ENCODE data around the gene BACH2.
"Not testable (repeated sequence)": the region's sequence is repeated elsewhere in the genome, so short reads cannot be mapped to it uniquely, and the experiment has no call there.

The BACH2 gene

DNA sequence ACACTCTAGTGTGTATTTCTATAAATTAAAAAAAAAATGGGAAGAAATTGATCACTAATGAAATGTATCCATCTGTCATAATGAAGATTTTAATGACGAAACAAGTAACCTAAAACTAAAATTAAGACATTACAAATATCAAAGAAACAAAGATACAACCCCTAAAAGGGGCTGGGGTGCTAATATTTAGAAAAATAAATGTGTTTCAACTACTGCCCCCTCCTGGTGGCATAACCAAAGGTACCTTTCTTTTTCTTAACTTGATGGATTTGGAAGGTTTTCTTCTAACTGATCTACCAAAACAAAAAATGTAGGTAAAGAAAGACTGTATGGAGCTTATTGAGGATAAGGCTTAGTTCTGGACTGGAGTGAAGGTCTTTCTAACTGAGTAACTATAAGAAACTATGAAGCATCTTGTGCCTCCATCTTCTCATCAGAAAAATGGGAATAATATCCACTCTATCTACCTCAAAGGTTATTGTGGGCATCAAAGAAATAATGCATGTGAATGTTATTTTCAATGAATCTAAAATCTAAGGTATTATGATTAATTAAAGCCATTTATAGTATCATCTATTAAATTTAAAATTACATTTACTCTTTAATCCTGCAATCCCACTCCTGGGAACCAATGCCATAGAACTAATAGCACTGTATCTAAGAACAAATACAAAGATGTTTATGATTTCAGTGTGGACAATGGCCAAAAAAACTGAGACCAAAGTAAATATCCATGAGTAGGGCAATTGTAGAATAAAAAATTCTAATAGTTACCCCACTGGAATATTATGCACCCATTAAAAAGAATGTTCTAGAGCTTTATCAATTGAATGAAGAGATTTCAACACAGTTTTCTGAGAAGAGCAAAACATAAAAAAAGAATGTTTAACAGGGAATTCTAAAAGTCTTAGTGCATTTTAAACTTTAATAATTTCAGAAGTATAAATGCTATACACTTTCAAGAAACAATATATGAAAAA, 117.2 kb downstream of the BACH2 start:
- DNase-seq = no peak

DNA sequence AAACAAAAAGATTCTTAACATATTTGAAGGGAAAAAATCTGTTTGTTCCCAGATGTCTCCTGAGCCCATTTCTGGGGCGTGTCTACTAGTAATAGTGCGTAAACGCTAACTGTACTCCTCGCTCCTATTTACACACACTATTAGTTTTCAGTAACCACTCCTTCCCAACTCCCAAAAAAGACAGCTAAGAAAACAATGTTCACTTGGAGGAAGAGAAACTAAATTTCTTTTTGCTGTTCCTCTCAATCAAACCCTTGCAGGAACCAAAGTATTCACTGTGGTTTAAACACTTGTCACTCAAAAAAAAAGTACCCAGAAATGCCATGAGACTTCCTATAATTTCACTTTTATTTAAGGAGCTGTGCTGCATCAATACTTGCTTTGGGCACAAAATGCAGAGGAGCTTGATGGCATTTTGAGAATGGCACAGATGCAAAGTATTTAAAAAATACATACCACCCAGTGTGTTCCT, 118.2 kb downstream of the BACH2 start:
- DNase-seq = no peak

DNA sequence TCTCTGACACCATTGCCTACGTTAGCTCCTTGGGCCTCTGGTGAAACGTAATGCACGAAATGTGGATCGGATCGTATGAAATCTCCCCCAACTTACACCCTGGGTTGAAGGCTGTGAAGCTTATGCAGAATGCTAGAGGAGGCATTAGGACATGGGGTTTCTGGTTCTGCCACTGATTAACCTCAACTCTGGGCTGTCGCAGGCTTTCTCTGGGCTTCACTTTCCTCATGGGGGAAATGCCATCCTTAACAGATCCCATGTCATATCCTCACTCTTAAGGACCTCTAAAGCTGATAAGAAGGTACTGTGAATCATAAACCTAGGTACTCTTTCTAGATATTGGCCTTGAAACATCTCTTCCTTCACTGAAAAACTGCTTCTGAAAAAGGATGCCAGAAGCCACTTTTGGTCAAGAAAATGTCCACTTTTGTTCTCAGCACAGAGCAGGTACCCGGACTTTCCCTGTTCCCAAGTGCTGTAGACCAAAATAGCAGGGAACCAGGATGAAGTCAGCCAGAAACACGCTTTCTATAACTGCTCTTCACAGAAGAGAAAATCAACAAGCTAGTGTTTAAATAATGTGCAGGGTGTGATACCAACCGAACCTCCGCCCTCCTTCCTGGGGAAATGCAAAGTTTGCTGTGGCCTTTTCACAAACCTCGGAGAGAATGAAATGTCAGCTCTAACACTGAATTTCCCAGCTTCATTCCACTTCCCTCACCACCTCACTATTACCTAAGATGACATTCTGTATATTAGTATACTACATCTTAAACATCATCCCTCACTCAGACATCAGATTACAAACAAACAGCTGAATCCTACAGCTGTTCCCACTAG, 118.9 kb downstream of the BACH2 start:
- DNase-seq = no peak

DNA sequence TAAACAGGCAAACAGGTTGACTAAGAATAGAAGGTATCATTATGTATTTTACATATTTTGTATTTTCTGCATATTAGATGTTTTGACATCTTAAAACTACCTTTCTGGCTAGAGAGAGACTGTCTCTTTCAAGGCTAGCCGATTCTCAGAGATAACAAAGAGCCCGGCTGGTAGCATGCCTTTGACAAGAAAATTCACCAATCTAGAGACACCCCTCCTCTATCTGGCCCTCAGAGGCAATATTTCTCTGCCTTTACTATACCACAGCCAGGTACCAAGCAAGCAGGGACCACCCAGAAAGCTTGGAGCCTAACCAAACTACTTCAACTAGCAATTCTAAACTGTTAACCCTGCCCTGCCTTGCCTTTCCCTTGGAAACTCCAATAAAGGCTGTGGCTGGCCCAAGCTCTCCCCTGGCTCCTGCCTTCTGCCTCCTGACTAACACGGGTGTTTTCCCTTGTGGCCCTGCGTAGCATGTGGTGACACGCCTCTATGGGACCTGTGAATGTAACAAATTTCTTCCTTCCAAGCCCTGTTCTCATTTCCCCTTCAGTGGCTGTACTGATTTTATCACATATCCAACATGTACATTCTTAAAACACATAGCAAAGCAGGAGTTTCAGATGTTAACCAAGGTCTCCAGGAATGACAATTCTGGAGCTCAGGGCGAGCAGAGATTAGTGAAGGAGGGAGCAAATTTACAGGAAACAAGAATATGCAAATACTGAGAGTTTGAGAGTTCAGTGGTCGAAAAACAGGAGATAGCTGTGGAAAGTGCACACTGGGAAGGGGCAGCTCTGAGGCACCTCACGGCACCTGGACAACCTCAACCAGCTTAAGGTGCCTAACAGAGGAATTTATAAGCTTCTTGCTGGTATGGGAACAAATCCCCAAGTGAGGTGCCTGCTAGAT, 120.8 kb downstream of the BACH2 start:
- DNase-seq = no peak

DNA sequence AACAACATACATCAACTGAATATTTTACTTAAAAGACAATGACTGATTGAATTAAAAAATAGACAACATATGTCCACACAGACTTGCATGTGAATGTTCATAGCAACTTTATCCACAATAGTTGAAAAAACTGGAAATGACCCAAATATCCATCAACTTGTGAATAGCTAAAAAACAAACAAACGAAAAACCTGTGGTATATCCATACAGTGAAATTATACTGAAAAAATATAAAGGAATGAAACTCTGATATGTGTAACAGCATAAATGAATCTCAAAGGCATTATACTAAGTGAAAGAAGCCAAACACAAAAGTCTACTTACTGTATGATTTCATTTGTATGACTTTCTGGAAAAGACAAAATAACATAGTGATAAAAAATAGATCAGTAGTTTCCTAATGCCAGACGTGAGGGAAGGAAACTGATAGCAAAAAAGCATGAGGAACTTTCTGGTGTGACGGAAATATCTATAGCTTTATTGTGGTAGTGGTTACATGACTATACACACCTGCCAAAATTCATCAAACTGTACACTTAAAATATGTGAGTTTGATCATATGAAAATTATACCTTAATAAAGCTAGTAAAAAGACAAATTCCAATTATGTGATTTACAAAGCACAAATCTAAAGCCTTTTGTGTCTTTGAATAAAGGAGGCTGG, 123.2 kb downstream of the BACH2 start:
- no peak for DNase-seq

DNA sequence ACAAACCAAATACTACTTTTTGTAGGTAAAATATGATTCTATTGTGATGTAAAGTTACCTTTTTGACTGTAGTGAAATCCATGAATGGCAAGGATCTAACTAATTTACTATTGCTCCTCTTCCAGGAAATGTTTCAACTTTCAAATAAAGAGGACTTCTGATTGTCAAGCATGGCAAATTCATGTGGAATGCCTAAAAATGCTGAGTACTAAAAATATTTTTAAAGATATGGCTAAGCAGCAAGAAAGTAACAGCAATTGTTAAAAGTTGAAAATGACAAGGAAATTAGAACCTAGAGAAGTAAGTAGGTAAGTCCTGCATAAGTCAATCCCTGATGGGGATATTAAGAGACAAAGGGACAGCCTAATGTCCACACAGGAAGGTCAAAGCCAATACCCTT, 126.0 kb downstream of the BACH2 start:
- no peak for DNase-seq

DNA sequence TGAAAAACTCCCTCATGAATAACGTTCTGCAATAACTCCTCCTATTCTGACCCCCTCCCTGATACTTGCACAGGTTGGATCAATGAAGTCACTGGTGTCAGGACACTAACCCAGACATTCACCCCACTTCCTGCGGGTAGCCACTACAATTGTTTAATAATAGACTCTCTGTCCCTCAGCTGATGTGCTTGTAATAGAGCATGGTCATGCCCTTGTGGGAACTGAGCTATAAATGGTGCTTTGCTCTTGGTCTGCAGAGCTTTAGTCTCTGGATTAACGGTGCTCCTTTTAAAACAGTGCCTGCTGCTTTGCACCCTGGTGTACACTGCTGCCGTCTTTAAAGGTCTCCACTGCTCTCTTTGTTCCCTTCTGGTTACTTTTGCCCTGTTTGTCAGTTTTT, 127.3 kb downstream of the BACH2 start:
- DNase-seq = no peak

DNA sequence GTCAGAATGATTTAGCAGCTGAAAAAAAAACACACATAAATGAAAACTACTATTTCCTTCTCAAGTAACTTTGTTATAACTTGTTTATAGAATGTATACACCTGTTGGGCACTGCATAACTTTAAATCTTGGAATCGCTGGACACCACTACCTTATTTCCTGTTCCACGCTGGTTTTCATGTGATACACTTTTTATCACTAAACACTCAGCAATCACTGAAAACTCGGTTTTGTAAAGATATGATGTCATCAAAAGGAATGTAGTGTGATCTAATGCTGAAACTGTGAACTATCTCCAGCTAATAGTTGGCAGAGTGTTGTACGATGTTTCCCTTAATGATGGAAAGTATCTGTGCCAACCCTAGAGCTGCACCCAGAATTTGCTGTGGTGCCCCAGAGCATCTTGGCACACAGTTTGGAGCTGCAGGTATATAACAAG, 127.9 kb downstream of the BACH2 start:
- DNase-seq = peak; percentile 74

DNA sequence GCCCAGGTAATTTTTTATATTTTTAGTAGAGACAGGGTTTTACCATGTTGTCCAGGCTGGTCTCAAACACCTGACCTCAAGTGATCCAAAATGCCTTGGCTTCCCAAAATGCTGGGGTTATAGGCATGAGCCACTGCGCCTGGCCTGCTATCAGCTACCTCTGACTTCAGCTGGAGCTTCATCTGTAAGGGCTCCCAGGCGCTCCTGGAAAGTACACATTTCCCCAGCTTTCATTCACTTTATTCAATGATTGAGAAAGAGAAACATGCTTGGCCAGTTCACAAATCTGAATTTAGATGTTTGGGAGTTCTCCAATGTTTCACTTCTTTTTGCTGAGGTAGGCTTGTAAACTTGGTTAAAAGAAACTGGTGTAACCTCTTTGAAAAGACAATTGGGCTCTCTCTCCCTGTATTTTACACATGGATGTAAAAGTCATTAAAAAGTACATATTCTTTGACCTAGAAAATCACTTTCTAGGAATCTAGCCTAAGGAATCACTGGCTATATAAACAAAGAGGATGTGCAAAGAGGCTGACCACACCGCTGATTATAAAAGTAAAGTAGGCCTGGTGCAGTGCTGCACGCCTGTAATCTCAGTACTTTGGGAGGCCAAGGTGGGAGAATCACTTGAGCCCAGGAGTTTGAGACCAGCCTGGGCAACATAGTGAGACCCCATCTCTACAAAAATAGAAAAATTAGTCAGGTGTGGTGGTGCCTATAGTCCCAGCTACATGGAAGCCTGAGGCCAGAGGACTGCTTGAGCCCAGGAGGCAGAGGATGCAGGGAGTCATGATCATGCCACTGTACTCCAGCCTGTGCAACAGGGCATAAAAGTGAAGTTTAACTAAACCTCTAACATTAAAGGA, 128.9 kb downstream of the BACH2 start:
- DNase-seq = no peak

DNA sequence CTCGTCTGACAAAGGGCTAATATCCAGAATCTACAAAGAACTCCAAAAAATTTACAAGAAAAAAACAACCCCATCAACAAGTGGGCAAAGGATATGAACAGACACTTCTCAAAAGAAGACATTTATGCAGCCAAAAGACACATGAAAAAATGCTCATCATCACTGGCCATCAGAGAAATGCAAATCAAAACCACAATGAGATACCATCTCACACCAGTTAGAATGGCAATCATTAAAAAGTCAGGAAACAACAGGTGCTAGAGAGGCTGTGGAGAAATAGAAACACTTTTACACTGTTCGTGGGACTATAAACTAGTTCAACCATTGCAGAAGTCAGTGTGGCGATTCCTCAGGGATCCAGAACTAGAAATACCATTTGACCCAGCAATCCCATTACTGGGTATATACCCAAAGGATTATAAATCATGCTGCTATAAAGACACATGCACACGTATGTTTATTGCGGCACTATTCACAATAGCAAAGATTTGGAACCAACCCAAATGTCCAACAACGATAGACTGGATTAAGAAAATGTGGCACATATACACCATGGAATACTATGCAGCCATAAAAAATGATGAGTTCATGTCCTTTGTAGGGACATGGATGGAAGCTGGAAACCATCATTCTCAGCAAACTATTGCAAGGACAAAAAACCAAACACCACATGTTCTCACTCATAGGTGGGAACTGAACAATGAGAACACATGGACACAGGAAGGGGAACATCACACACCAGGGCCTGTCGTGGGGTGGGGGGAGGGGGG, 130.3 kb downstream of the BACH2 start:
- DNase-seq = not testable (repeated sequence)

- no peak for DNase-seq
Observed at GRCh38 chr6:90162648-90163387, 133.8 kb downstream of the BACH2 start.

- no peak for DNase-seq
Observed at GRCh38 chr6:90160013-90160412, 136.6 kb downstream of the BACH2 start.

GRCh38 chr6:90159452-90159851, 137.2 kb downstream of the BACH2 start:
- DNase-seq = no peak

DNA sequence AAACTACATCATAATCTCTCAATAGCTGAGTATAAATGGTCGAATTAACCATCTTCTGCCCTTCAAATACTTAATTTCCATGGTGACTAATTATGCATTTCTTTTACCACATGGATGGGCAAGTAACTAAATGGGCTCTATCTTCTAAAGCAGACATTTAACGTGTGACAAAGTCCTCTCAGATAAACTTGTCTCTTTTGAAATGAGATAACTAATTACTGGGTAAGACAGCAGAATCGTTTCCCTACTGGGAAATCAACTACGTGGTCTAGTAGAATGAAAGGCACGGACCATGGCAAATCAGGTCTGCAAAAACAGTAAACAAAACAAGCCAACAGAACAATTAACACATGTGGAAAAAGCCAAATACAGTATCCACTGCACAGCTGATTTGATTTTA, 137.7 kb downstream of the BACH2 start:
- DNase-seq = no peak

GRCh38 chr6:90157441-90157840, 139.2 kb downstream of the BACH2 start:
- no peak for DNase-seq

DNA sequence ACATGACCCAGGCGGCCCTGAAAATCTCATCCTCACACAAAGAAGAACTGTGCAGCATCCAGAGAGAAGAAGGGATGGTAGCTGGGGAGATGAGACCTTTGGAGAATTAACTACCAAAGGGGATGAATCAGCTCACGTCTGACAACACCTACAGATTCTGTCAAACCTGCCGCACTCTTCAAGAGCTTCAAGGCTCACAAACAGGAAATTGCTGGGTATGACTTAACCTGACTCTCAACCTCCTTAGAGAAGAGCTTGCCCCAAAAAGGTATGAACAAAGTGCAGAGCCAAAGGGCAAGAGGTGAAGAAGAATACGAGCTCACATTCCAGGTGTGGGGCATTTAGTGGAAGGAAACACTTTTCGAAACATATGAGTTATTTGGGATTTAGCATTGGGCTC, 139.8 kb downstream of the BACH2 start:
- no peak for DNase-seq

GRCh38 chr6:90154755-90155470, 141.7 kb downstream of the BACH2 start:
- no peak for DNase-seq

- no peak for DNase-seq
Observed at GRCh38 chr6:90151576-90152422, 144.8 kb downstream of the BACH2 start.

Measured in fibroblast of skin of right biceps (primary cell).